Activated CD8-positive, alpha-beta memory T cell treated with anti-CD3 and anti-CD28 coated beads, Interleukin-2, amount 50 U/mL, for 1 hour (primary cell): ENCODE results near the gene DEFB128.
"Not testable (repeated sequence)": the region's sequence is repeated elsewhere in the genome, so short reads cannot be mapped to it uniquely, and the experiment has no call there.

Source experiments
- DNase-seq: peaks from one replicate; pipeline ENCODE4 v3.0.0-alpha.2; 2020; ENCODE audit errors: extremely low read depth

DEFB128 gene

DNA sequence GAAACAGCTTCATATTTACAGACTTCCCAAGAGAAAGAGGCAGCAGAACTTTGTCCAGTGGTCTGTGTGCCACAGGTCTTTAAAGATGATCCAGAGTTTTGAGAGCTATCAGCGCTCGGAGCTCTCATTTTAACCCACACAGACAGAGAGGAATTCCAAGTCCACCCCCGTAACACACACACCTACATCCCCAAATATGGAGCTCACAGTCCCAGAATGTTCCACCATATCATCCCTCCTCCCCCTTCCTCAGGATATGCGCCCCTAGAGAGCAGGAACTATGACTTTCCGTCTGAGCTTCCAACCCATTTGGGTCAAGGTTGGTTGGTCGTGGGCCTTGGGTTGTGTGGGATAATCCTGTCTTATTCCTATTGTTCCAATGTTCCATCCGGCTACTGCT is at the start of gene DEFB128:
Gene DEFB128 (minus strand): TSS at position 101 of the 400 bp plus-strand sequence. CDS start 88 bp downstream, at position 13.
- no peak for DNase-seq

DNA sequence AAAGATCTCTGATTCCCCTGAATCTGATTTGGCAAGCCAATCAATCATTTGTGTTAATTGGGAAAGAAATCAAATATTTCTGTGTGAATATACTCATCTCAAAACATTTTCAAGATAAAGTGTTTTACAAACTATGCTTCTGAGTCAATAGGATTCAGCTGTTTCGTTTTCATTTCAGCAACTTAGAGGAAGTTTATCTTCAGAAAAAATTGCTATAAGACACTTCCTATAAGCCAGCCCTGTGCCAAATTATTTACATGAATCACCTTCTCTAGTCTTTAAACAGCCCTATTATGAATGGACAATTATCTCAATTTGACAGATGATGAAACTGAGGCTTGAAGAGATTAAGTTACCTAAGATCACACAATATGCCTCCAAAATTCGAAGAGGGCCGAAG is 48.4 kb upstream of the DEFB128 start:
- DNase-seq = no peak

DNA sequence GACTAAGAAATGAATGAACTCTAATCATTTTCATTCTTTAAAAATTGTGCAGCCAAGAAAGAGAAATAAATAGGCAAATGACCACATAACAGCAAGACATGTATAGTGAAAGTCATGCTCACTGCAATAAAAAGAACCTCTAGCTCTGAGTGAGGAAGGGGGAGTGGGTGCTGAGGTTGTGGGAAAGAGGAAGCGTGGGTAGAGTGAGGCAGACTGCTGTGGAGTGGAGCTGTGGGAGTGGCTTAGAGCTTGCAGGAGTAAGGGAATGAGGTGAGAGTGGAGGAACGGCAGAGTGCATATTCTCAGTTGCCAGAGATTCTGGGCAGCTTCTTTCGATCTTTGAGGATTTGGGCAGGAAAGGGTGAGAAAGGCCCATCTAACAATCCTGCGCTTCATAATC is 48.0 kb upstream of the DEFB128 start:
- no peak for DNase-seq

DNA sequence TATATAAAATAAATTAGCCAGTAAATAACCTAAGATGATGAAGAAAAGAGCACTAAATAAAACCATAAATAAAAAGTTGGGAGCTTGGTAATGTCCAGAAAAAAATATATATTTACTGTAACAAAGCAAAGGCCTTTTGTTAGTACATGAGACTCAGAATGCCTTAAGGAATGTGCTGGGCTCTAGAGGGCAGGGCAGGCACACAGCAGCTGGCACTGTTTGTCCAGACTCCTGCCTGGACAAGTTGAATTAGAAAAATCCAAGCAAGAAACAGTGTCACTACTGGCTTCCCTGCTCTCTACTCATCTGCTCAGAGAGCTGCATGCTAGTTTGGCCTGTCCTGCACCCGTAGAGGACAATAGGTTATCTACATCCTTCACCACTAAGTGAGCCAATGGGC is 46.4 kb upstream of the DEFB128 start:
- no peak for DNase-seq

DNA sequence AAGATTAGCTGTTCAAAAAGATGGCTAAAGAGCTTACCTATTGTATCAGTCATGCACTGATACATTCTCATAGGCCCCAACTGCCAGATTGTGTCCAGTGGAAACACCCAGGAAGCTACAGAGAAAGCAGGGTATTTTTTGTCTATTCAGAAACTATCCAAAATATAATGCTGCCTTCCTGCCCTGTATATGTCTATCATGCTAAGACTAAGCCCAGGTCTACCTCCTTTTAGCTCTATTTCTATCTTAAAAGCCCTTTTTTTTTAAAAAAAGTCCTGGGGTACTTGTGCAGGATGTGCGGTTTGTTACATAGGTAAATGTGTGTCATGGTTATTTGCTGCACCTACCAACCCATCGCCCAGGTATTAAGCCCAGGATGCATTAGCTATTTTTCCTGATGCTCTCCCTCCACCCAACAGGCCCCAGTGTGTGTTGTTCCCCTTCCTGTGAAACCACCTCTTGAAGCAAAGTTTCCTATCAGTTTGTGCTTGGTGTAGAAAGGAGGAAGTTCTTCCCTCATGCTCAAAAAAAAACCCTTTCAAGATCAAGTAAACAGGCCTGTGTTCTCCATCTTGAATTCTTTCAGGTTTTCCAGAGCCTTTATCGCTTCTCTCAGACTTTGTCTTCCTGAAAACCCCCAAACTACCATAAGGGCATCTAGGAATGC is 38.1 kb upstream of the DEFB128 start:
- DNase-seq = no peak

DNA sequence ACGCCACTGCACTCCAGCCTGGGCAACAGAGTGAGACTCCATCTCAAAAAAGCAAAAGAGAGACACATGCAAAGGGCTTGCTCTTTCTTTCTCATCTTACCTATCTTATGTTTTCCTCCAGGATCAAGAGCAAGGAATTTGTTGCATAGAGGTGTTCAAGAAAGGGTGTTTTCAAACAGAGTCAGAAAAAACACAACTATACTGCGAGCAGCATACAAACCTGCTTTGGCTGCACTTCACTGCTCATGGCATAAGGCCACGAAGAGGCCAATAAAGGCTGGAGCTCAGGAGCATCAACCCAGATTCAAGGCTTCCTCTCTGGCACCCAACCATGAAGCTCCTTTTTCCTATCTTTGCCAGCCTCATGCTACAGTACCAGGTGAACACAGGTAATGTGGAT is 37.4 kb upstream of the DEFB128 start, which contains the start of gene DEFB129:
Gene DEFB129 (plus strand): TSS at position 301 of the 400 bp plus-strand sequence. CDS start 31 bp downstream, at position 332.
- DNase-seq = no peak

DNA sequence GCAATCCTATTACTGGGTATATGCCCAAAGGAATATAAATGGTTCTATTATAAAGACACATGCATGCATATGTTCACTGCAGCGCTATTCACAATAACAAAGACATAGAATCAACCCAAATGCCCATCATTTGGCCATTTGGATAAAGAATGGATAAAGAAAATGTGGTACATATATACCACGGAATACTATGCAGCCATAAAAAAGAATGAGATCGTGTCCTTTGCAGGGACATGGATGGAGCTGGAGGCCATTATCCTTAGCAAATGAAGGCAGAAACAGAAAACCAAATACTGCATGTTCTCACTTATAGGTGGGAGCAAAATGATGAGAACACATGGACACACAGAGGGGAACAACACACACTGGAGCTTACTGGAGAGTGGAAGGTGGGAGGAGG is 36.4 kb upstream of the DEFB128 start:
- not testable (repeated sequence) for DNase-seq

DNA sequence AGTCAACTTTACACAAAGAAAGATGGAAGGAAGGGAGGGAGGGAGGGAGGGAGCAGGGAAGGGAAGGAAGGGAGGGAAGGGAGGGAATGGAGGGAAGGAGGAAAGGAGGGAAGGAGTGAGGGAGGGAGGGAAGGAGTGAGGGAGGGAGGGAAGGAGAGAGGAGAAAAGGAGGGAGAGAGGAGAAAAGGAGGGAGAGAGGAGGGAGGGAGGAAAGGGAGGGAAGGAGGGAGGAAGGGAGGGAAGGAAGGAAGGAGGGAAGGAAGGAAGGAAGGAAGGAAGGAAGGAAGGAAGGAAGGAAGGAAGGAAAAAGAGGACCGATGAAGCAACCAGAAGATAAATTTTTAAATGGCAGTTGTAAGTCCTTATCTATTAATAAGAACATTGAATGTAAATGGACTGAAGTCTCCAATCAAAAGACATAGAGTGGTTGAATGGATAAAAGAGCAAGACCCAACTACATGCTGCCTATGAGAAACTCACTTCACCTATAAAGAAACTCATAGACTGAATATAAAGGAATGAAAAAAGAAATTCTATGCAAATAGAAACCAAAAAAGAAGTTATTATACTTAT is 31.8 kb upstream of the DEFB128 start:
- DNase-seq = no peak

DNA sequence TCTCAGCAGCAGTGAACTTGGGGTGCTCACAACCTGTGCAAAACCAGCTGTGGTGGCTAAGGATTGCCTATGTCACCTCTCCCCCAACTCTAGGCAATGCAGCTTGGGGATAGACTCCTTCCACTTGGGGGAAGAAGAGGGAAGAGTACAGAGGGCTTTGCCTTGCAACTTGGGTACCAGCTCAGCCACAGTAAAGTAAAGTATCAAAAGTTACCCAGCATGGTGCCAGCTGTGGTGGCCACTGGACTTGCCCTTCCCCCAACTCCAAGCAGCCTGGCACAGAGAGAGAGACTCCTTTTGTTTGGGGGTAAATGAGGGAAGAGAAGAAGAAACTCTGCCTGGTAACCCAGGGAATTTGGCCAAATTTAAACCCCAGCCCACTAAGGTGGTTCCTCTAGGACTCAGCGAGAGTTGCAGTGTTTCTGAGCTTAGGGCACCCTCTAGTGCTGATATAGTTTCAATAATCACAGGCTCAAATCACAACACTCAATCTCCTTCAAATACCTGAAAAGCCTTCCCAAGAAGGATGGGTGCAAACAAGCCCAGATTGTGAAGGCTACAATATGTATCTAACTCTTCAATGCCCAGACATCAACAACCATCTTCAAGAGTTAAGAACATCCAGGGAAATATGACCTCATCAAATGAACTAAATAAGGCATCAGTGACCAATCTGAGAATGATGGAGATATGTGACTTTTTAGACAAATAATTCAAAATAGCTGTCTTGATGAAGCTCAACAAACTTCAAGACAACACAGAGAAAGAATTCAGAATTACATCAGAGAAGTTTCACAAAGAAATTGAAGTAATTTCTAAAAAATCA is 30.0 kb upstream of the DEFB128 start:
- no peak for DNase-seq

DNA sequence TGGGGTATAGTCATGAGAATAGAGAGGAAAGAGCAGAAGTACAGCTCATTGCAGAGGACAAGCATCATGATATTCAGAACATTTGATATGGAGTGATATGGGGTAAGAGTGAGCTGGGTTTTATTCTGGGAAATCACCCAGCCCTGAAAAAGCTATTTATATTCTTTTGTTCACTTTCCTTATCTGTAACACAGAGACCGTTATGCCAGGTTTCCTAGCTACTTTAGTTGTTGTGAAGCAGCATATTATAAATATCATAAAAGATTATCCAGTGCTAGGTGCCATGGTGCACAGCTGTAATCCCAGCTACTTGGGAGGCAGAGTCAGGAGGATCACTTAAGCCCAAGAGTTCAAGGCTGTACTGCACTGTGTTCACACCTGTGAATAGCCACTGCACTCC is 27.8 kb upstream of the DEFB128 start:
- DNase-seq = no peak

DNA sequence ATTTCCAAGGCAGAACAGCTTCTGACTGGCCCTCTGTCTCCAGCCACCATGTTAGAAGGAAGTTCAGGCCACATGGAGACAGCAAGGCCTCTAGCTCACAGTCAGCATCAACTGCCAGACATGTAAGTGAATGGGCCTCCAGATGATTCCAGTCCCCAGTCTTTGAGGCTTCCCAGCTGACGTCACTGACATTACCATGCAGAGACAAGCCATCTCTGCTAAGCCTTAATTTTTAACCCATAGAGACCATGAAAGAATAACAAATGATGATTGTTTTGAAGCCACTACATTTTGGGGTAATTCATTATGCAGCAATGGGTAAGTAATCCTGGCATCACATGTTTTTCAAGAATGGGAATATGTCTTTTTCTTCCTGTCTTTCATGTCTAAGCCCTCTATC is 26.3 kb upstream of the DEFB128 start:
- DNase-seq = no peak

DNA sequence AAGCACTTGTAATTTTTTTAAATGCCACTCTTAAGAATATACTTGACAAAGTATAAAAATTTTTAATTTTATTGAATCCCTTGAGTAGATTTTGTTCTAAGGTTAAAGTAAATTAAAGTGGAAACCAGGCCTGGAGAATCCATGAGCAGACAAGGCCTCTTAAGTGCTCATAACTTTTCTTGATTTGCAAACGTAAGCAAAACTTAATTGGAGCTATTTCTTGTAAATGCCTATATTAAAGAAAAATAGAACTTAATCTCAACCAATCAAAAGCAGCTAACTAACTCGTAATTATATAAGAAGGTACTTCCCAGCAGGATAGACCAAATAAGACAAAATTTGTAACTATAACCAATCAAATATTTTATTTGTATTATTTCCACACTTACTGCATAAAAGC is 24.9 kb upstream of the DEFB128 start:
- no peak for DNase-seq

DNA sequence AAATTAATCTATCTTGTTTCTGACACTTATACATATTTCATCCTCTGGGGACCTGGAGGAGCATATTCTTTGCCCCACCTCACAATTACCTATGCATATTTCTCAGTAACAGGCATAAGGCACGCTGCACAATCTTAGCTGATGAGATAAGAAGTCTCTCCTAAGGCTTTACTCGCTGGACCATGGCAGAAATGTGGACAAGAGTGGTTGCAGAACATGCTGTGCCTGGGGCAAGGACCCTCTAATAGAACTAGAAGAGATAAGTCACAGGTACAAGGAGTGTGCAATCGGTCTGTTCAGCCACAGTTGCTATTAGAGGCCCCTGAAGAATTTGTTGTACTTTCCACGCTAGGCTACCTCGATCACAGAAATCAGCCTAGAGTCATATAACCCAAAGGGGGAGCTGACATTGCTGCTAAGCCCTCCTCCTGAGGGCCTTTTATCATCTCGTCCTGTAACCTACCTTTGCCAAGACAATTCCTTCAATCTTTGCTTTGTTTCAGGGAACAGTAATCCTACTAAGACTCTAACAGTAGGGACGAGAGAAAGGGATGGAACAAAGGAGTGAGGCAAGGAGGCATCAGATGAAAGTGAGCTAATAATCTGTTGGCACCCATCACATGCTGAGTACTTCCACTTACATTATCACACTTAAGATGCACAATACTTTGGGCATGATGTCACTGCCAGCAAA is 21.4 kb upstream of the DEFB128 start:
- DNase-seq = no peak

DNA sequence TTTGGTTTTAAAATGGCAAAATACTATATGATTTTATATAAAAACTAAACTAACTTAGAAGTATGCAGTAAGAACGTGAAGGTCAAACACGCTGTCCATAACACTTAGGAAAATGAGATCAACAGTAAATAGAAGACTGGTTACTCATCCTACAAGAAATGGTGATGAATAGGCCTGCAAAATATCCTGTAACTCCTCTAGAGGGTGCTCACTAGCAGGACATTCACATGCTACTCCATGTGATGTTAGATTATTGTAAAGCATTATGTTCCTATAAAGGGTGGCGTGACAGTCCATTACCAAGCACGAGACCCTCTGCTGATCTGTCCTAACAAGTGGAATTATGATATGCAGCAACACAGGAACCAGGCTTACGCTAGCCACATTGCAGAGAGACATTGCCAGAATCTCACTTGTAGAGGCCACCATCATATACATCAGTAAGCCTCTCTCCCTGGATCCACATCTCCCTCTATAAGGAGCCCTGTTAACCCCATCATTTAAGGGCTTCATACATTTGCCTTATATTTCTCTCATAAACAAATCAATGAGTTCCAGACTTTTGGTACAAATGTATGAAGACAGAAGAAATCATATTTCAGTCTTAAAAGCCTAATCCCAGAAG is 19.5 kb upstream of the DEFB128 start:
- DNase-seq = no peak

DNA sequence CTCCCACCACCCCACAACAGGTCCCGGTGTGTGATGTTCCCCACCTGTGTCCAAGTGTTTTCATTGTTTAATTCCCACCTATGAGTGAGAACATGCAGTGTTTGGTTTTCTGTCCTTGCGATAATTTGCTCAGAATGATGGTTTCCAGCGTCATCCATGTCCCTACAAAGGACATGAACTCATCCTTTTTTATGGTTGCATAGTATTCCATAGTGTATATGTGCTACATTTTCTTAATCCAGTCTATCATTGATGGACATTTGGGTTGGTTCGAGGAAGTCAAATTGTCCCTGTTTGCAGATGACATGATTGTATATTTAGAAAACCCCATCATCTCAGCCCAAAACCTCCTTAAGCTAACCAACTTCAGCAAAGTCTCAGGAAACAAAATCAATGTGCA is 14.1 kb upstream of the DEFB128 start:
- not testable (repeated sequence) for DNase-seq

DNA sequence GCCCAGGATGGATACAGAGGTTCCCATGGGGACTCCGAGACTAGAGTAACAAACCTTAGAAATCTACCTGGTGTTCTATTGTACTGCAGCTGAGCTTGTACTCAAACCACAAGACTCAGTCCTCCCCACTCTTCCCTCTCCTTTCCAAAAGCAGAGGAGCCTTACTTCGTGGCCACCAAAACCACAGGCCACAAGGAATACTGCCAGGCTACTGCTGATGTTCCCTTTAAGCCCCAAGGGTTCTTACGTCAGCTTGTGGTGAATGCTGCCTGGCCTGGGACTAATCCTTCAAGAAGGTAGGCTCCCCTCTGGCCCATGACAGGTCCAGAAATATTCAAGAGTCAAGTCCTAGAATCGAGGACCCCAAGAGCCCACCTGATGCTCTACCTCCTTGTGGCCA is 10.5 kb upstream of the DEFB128 start:
- DNase-seq = no peak

DNA sequence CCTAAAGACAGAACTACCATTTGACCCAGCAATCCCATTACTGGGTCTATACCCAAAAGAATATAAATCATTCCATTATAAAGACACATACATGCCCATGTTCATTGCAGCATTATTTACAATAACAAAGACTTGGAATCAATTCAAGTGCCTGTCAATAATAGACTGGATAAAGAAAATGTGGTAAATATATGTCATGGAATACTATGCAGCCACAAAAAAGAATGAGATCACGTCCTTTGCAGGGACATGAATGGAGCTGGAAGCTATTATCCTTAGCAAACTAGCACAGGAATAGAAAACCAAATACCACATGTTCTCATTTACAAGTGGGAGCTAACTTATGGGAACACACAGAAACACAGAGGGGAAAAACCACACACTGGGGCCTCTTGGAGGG is 8.7 kb upstream of the DEFB128 start:
- DNase-seq = no peak

DNA sequence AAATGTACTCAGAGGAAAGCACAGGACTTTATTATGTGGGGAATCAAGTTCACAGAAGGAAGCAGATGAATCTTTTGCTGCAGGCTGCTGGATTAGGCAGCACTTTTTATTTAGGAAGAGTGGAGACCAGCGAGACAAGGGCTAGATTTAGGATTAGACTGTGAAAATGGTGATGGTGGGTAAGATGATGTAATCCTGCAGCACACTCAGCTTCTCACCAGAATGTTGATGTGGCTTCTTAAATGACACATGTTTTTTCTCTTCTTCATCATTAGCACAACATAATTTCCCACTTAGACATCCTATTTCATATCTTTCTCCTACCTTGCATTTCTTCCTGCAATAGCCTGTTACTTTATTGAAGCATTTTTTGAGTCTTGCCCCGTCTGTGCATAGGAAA is 1.8 kb downstream of the DEFB128 start:
- no peak for DNase-seq

DNA sequence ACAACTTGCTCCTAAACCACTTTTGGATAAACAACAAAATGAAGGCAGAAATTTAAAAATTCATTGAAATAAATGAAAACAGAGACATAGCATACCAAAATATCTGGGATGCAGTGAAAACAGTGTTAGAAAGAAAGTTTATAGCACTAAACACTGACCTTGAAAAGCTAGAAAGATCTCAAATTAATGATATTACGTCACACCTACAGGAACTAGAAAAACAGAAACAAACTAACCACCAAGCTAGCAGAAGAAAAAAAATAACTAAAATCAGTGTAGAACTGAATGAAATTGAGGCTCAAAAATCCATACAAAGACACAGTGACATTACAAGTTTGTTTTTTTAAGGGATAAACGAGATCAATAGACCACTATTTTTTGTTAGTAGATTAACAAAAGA is 5.2 kb downstream of the DEFB128 start:
- no peak for DNase-seq

DNA sequence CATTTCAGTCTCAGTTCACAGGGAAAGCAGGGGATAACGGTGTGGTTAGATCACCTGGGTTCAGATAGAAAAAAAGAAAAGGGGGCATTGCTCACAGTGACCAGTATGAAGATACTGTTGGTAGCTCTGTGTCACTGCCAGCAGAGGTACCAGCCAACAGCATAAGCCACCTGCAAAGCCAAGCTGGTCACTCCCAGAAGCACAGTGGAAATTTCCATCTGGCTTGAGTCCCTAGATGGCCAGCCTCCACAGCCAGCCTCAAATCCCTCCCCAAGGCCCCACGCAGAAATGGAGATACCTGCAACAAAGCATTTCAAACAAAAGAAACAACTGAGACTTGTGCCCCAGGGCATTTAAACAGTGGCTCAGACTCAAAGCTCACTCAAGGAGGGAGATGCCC is 20.6 kb downstream of the DEFB128 start:
- DNase-seq = no peak

DNA sequence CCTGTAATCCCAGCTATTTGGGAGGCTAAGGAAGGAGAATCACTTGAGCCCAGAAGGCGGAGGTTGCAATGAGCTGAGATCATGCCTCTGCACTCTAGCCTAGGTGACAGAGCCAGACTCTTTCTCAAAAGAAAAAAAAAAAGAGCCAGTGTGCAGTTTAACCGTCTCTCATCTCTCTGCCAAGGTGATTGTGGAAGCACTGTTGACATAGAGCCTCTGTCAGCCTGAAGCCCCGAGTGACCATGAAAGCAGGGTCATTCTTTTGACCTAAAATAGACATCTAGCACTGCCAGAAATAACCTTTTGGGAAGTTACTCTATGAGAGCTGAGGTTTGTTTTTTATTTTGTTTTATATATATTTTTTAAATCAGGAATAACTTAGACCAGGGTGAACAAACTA is 24.9 kb downstream of the DEFB128 start:
- no peak for DNase-seq

DNA sequence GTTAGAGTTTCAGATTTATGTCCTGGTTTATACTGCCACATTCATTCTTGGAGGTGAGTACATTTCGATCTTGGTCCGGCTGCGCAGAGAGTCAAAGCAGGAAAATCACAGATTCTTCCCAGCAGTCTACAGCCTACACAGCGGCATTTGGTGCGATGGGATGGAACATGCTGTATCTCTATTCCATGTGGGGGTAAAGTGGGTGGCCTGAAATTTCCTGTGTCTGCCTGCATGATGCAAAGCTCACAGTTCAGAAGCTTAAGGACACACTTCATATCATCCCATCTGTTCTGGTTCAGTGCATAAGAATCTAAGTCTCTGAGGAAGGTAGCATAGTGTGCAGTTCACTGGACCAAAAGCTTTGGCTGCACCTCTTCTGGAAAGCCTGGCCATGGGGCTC is 32.4 kb downstream of the DEFB128 start, which contains the start of gene DEFB127:
Gene DEFB127 (plus strand): TSS at position 301 of the 400 bp plus-strand sequence. CDS start 91 bp downstream, at position 392.
- DNase-seq = no peak
